Ascending aorta (tissue), 2 donors: ENCODE data around the gene CHST4. TPM values are rescaled to one million over a fixed set of nuclear protein-coding genes. Genes with fewer than 3 reads are reported as not detected.

ENCODE experiments used
- DNase-seq, 2 donors: peaks; one replicate each; pipeline ENCODE4 v3.0.0-alpha.2; 2019; ENCODE audit warnings: low spot score in 2 of 2
- H3K27ac ChIP-seq, 2 donors: fragments of 200-600 bp; sonication (generic); one replicate each; pipeline ENCODE4 v1.5.1; 2016 to 2017; ENCODE audit warnings: mild to moderate bottlenecking in 1 of 2
- H3K27me3 ChIP-seq: fragments of 200-600 bp; sonication (generic); one replicate; pipeline ENCODE4 v1.5.1; 2017
- H3K36me3 ChIP-seq, 2 donors: fragments of 200-600 bp; sonication (generic); one replicate each; pipeline ENCODE4 v1.5.1; 2016
- H3K4me1 ChIP-seq, 2 donors: fragments of 200-600 bp; sonication (generic); one replicate each; pipeline ENCODE4 v1.5.1; 2016 to 2017; ENCODE audit warnings: mild to moderate bottlenecking in 1 of 2
- H3K4me3 ChIP-seq, 2 donors: fragments of 200-600 bp; sonication (generic); one replicate each; pipeline ENCODE4 v1.5.1; 2016 to 2017; ENCODE audit warnings: mild to moderate bottlenecking in 1 of 2
- H3K9me3 ChIP-seq, 2 donors: fragments of 200-600 bp; sonication (generic); one replicate each; pipeline ENCODE4 v1.5.1; 2016
- CTCF ChIP-seq, 3 experiments: fragments of 200-600 bp in 2 of 3; fragments of 450-650 bp in 1 of 3; sonication (generic) in 2 of 3; IDR thresholded peaks; one replicate each; pipeline ENCODE4 v1.5.1; 2016 to 2019; ENCODE audit warnings: antibody characterized with exemption in 3 of 3, mild to moderate bottlenecking in 1 of 3, moderate library complexity in 1 of 3
- intact Hi-C: fragments of 100-400 bp; cut with DNase I; formaldehyde crosslinking; loops from one replicate; pipeline ENCODE4 v1.15.1; 2023
- total RNA-seq: library from RNA; depleted of rRNA; stranded (reverse); fragments of >200 nt; gene quantifications from one replicate; pipeline ENCODE4 v1.1.0, GENCODE V29; 2016

The CHST4 gene
- total RNA-seq, 1 donor from 2014 or later, result not detected

- Histone ChIP-seq H3K27me3 (no peaks in the 10 kb centered on the region), H3K27ac (no peak overlapping the region), H3K4me1 (no peaks in the 10 kb centered on the region), H3K4me3 (no peak overlapping the region), H3K36me3 (no peaks in the 10 kb centered on the region), H3K9me3 (no peaks in the 10 kb centered on the region)
- no peak for TF ChIP-seq CTCF (IDR thresholded peaks at IDR 0.05)
- DNase-seq, result no peak
- intact Hi-C loops, result no loop called here
Observed at GRCh38 chr16:71585318-71585703, 59.1 kb downstream of the CHST4 start.

Other genes starting within 250 kb of the CHST4 start
- gene CMTR2, start 237.0 kb upstream of the CHST4 start, total RNA-seq, result 23.1 TPM
- gene CALB2, start 167.7 kb upstream of the CHST4 start, total RNA-seq, result 0.64 TPM
- not detected for gene TLE7, start 84.4 kb upstream of the CHST4 start, total RNA-seq
- gene ZNF23, start 64.2 kb upstream of the CHST4 start, total RNA-seq, result 0.43 TPM
- gene ZNF19, start 37.1 kb upstream of the CHST4 start, total RNA-seq, result not detected
- gene TAT, start 50.7 kb downstream of the CHST4 start, total RNA-seq, result 6.7 TPM
- not detected for gene MARVELD3, start 99.8 kb downstream of the CHST4 start, total RNA-seq
- 8.4 TPM for gene PHLPP2, start 198.3 kb downstream of the CHST4 start, total RNA-seq